GM19328 (cell line): ENCODE measurements around the gene LMF1.
"Not testable (repeated sequence)": the region's sequence is repeated elsewhere in the genome, so short reads cannot be mapped to it uniquely, and the experiment has no call there.

ENCODE experiments used
- ATAC-seq: cut with Tn5 transposase; IDR thresholded peaks from one replicate; pipeline ENCODE4 v1.9.1; 2021; ENCODE audit warnings: mild to moderate bottlenecking, moderate library complexity; ENCODE audit not compliant: unreplicated experiment

The LMF1 gene

GRCh38 chr16:973366-973765, 2.6 kb upstream of the LMF1 start:
- no peak for ATAC-seq

- no peak for ATAC-seq
Measured at GRCh38 chr16:972316-973002, 1.7 kb upstream of the LMF1 start.

- ATAC-seq, result no peak
Measured at GRCh38 chr16:971981-972315, 1.2 kb upstream of the LMF1 start.

GRCh38 chr16:971582-971905, 760 bp upstream of the LMF1 start:
- ATAC-seq, result no peak

- ATAC-seq, result peak; percentile 33
Measured at GRCh38 chr16:970386-970765, 408 bp downstream of the LMF1 start.

GRCh38 chr16:969508-970385, 1.0 kb downstream of the LMF1 start:
- ATAC-seq, result no peak

- ATAC-seq, result no peak
Measured at GRCh38 chr16:968620-969019, 2.2 kb downstream of the LMF1 start.

GRCh38 chr16:967546-968295, 3.1 kb downstream of the LMF1 start:
- no peak for ATAC-seq

GRCh38 chr16:967077-967541, 3.7 kb downstream of the LMF1 start:
- no peak for ATAC-seq

- ATAC-seq, result no peak
Measured at GRCh38 chr16:966505-966904, 4.3 kb downstream of the LMF1 start.

GRCh38 chr16:966035-966434, 4.7 kb downstream of the LMF1 start:
- ATAC-seq, result no peak

GRCh38 chr16:965487-965886, 5.3 kb downstream of the LMF1 start:
- no peak for ATAC-seq

GRCh38 chr16:965036-965395, 5.8 kb downstream of the LMF1 start:
- ATAC-seq, result no peak

- no peak for ATAC-seq
Measured at GRCh38 chr16:964356-965035, 6.3 kb downstream of the LMF1 start.

- ATAC-seq, result no peak
Measured at GRCh38 chr16:963913-964312, 6.9 kb downstream of the LMF1 start.

- ATAC-seq, result no peak
Measured at GRCh38 chr16:962901-963814, 7.6 kb downstream of the LMF1 start.

GRCh38 chr16:962366-962765, 8.4 kb downstream of the LMF1 start:
- no peak for ATAC-seq

GRCh38 chr16:959232-960040, 11.3 kb downstream of the LMF1 start:
- ATAC-seq, result no peak

- ATAC-seq, result not testable (repeated sequence)
Measured at GRCh38 chr16:955766-956165, 15.0 kb downstream of the LMF1 start.
